ENCODE data around the gene BTAF1. TPM values are rescaled to one million over a fixed set of nuclear protein-coding genes. Genes with fewer than 3 reads are reported as not detected.

BTAF1 gene
- total and polyA plus RNA-seq, 7 donors, result 4.5 to 14.7 (median 9.8) TPM

DNA sequence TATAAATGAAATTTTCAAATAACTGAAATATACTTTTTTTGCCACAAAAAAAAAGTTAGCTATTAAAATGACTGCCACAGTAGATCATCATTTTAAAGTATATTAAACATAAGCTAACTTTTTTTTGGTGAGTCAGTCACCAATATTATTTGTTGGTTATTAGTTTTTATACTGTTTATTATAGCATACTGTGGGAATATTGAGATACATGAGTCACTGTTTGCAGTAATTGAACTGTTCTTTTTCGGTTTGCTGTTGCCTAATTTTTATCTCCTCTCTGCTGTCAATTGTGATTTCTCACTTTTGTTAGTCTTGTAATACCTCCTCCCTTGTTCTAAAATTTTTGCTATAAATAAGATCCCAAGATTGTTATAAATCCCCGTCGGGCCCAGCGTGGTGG is 45.7 kb downstream of the BTAF1 start:
- Histone ChIP-seq H3K36me3 (ENCODE audit: insufficient read depth in 1 of 2, low read depth in 1 of 2) (peaks cover 0 to 78% of the 10 kb centered on the region in 2 donors), H3K4me3 (no peak overlapping the region), H3K9me3 (no peaks in the 10 kb centered on the region), H3K4me1 (no peaks in the 10 kb centered on the region), H3K27me3 (ENCODE audit: insufficient read depth in 3 of 3, low read length in 2 of 3) (no peaks in the 10 kb centered on the region), H3K27ac (no peak overlapping the region)
- ATAC-seq (no peak), DNase-seq (no peak)
- TF ChIP-seq, protein P1, sequence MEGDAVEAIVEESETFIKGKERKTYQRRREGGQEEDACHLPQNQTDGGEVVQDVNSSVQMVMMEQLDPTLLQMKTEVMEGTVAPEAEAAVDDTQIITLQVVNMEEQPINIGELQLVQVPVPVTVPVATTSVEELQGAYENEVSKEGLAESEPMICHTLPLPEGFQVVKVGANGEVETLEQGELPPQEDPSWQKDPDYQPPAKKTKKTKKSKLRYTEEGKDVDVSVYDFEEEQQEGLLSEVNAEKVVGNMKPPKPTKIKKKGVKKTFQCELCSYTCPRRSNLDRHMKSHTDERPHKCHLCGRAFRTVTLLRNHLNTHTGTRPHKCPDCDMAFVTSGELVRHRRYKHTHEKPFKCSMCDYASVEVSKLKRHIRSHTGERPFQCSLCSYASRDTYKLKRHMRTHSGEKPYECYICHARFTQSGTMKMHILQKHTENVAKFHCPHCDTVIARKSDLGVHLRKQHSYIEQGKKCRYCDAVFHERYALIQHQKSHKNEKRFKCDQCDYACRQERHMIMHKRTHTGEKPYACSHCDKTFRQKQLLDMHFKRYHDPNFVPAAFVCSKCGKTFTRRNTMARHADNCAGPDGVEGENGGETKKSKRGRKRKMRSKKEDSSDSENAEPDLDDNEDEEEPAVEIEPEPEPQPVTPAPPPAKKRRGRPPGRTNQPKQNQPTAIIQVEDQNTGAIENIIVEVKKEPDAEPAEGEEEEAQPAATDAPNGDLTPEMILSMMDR (IDR thresholded peaks at IDR 0.05), result no peak
- WGBS, 3 donors, result 96 to 98% (median 96%) methylated on average over 4 of the region's 4 CpGs
- intact Hi-C loops (cut with DNase I), result loop anchor here in 1 of 2 donors (10.0 kb wide), 1 partner anchor 486 kb away; no protein-coding TSS in a partner anchor

DNA sequence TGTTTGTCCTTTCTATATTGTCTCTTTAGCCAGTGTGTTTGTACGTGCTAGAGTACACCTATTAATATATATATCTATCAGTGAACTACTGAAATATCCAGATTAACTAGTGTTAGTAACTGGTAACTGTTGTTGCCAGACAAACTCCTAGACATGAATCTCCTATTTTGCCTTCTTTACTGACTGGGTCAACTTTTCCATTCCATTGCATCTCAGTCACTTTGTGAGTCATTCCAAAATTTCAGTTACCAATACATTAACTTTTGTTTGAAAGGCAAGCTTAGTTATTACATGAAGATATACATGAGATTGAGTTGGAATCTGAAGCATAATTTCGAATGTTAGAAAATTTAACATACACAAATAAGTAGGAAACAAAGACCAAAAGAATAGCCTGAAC is 51.4 kb downstream of the BTAF1 start:
- no peaks in the 10 kb centered on the region for H3K27me3 ChIP-seq (ENCODE audit: insufficient read depth in 3 of 3, low read length in 2 of 3)
- no peak overlapping the region for H3K4me3 ChIP-seq
- no peak for ATAC-seq
- 95 to 99% (median 96%) methylated on average over 2 of the region's 2 CpGs for WGBS, 3 donors
- H3K36me3 ChIP-seq (ENCODE audit: insufficient read depth in 1 of 2, low read depth in 1 of 2), result peaks cover 0 to 47% of the 10 kb centered on the region in 2 donors
- TF ChIP-seq, protein P1 (IDR thresholded peaks at IDR 0.05), result no peak
- DNase-seq, result no peak
- H3K27ac ChIP-seq, result no peak overlapping the region
- H3K4me1 ChIP-seq, result no peaks in the 10 kb centered on the region
- intact Hi-C loops (cut with DNase I), result no loop called here
- H3K9me3 ChIP-seq, result no peaks in the 10 kb centered on the region

GRCh38 chr10:91975438-91975837 is 51.9 kb downstream of the BTAF1 start:
- 93 to 100% (median 100%) methylated on average over 1 of the region's 1 CpG for WGBS, 3 donors
- ATAC-seq, result no peak

GRCh38 chr10:91976317-91977051 is 52.9 kb downstream of the BTAF1 start:
- no peak for DNase-seq
- intact Hi-C loops (cut with DNase I), result no loop called here
- 86 to 90% (median 88%) methylated on average over 5 of the region's 5 CpGs for WGBS, 3 donors
- H3K36me3 ChIP-seq (ENCODE audit: insufficient read depth in 1 of 2, low read depth in 1 of 2), result peaks cover 0 to 53% of the 10 kb centered on the region in 2 donors
- no peak overlapping the region for H3K27ac ChIP-seq
- H3K4me1 ChIP-seq, result no peaks in the 10 kb centered on the region
- TF ChIP-seq, protein P1 (IDR thresholded peaks at IDR 0.05), result no peak
- H3K9me3 ChIP-seq, result no peaks in the 10 kb centered on the region
- H3K4me3 ChIP-seq, result no peak overlapping the region
- H3K27me3 ChIP-seq (ENCODE audit: insufficient read depth in 3 of 3, low read length in 2 of 3), result no peaks in the 10 kb centered on the region
- ATAC-seq, result no peak

More at GRCh38 chr10:91975438-91975837, 51.9 kb downstream of the BTAF1 start:
- no peak for DNase-seq
- intact Hi-C loops (cut with DNase I), result no loop called here
- TF ChIP-seq, protein P1 (IDR thresholded peaks at IDR 0.05), result no peak
- Histone ChIP-seq H3K27ac (no peak overlapping the region), H3K36me3 (ENCODE audit: insufficient read depth in 1 of 2, low read depth in 1 of 2) (peaks cover 0 to 47% of the 10 kb centered on the region in 2 donors), H3K9me3 (no peaks in the 10 kb centered on the region), H3K27me3 (ENCODE audit: insufficient read depth in 3 of 3, low read length in 2 of 3) (no peaks in the 10 kb centered on the region), H3K4me1 (no peaks in the 10 kb centered on the region), H3K4me3 (no peak overlapping the region)
